Stimulated activated CD4-positive, alpha-beta T cell treated with anti-CD3 and anti-CD28 coated beads, Interleukin-1b, Interleukin-23, amount 100 ng/mL, for 1 hour (primary cell): Measurements from ENCODE around the gene MEI4.
"Not testable (repeated sequence)": the region's sequence is repeated elsewhere in the genome, so short reads cannot be mapped to it uniquely, and the experiment has no call there.

ENCODE experiments used
- DNase-seq, 2 donors: peaks; one replicate each; pipeline ENCODE4 v3.0.0-alpha.2; 2020; ENCODE audit warnings: low read depth in 2 of 2

The MEI4 gene

GRCh38 chr6:77815531-77815930 is 162.7 kb downstream of the MEI4 start:
- DNase-seq: no peak

DNA sequence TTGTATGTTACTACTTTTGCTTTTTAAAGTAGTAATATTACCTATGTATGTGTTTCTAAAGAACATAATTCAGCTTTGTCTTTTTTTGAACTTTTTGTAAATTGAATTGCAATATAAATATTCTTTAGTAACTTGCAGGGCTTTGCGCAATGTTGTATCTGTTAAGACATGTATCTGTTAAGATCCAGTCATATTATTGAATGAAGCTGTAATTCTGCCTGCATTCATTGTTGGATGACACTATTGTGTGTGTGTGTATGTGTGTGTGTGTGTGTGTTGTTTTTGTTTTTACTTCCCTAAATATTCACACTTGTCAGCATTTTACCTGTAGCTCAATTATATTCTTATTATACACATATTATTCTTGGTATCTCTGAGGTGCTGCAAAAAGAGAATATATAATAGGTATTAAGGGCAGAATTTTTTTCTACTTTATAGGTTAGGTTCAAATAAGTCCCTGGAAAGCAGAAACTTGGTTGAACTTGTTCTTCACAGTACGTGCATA is 164.0 kb downstream of the MEI4 start:
- no peak for DNase-seq

GRCh38 chr6:77822265-77822664 is 169.4 kb downstream of the MEI4 start:
- no peak for DNase-seq

- no peak for DNase-seq
Observed at GRCh38 chr6:77825204-77825603, 172.4 kb downstream of the MEI4 start.

- no peak for DNase-seq
Observed at GRCh38 chr6:77829736-77830135, 176.9 kb downstream of the MEI4 start.

GRCh38 chr6:77833749-77834148 is 180.9 kb downstream of the MEI4 start:
- not testable (repeated sequence) for DNase-seq

- no peak for DNase-seq
Observed at GRCh38 chr6:77834591-77834996, 181.8 kb downstream of the MEI4 start.

DNA sequence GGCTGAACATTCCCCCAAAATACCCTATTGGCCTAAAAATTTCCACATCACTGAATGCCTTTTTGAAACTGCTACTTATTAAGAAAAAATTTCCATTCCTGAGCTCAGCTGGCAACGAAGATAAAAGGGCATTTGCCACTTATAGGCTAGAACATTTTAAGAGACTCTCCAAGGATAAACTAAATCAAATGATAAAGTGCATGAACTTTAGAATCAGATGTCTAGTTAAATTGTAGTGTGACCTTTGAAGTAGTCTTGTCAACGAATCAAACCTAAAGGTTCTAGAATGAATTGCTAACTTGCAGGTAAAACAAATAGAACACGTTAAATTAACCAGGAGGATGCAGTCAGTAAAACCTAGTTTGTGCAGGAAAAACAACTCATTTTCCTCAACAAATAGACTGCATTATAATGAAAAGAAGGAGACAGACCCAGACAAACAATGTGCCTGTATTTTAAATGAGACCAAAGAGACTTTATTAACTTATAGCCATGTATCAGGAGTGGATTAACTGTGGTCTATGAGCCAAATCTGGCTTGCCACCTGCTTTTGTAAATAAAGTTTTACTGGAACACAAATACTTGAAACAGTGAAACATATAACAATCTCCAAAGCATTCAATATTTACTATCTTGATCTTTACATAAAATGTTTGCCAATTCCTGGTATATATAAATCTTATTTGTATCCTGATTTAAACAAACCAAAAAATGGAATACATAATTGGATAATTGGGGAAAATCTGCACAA is 184.4 kb downstream of the MEI4 start:
- no peak for DNase-seq

DNA sequence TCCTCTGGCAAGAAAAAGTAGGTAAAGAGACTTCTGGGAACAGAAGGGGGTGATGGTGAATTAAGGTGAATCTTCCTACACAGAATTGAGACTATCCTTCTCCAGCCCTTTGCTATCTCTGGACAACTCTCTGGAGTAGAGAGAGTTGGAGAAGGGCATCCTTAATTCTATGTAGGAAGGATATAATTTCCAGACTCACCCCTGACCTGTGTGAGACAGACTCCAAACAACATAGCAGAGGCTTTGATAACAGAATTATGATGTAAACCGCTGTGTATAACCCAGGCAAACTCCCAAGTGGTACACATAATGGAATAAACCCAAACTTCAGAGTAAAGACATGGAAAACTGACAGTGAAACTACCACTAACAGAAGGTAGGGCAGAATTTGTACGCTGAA is 186.5 kb downstream of the MEI4 start:
- no peak for DNase-seq

DNA sequence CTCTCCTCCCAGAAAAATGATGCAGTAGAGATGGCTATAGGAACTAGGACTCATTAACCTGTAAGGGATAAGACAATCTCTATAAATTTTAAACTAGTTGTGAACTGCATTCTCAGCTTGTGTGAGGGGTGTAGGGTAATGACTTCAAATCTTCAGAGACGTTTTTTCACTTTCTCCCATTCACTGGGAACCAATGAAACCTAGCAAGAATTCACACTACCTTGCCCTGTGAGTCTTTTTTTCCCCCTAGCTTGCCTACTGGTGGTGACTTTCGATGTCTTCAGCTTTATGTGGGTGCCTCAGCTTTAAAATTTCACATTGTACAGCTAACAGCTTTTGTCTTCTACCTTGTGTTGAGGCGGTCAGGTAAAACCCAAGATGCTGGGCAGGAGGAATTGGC is 192.0 kb downstream of the MEI4 start:
- DNase-seq: no peak

DNA sequence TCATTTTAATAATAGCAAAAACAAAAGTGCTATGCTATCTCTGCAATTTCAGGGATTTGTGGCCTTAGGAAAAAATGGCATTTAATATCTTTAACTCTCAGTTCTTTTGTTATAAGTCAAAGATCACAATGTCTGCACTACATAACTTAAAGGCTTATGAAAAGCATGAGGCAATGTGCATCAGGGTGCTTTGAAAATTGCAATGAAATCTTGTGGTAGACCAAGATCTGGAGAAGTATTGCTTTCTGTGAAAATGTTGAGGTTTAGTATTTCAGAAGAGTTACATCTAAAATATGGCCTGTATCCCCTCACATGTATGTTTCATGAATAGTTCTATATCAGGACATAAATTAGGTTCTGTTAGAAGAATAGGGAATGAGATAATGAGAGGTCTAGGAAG is 200.6 kb downstream of the MEI4 start:
- no peak for DNase-seq

- no peak for DNase-seq
Observed at GRCh38 chr6:77856391-77856790, 203.6 kb downstream of the MEI4 start.

DNA sequence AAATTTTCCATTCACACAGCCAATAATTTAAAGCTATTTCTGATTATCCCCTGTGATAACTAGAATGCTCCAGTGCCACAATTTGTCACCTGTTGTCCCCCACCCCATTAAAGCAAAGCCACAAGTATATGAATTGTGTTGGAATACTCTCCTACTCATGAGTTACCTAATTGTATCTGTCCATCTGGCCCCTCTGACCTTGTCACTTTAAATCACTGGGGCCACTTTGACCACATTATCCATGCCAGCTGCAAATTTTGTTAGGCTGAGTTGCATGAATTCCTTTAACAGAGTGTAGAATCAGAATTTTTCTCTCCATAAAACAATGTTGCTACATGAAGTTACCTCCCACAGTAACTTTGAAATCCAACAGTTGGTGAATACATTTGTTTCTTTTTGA is 204.6 kb downstream of the MEI4 start:
- DNase-seq: no peak

DNA sequence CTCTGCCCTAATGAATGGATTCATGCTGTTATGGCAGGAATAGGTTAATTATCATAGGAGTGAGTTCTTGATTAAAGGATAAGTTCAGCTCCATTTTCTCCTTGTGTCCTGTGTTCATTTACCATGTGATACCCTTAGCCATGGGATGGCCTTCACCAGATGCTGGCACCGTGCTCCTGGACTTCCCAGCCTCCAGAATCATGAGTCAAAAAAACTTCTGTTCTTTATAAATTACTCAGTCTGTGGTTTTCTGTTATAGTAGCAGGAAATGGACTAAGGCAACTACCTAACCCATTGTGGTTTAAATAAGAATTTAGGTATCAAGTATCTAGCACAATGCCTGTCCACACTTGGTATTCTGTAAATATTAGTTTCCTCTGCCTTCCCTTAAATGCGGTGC is 223.5 kb downstream of the MEI4 start:
- DNase-seq: no peak

DNA sequence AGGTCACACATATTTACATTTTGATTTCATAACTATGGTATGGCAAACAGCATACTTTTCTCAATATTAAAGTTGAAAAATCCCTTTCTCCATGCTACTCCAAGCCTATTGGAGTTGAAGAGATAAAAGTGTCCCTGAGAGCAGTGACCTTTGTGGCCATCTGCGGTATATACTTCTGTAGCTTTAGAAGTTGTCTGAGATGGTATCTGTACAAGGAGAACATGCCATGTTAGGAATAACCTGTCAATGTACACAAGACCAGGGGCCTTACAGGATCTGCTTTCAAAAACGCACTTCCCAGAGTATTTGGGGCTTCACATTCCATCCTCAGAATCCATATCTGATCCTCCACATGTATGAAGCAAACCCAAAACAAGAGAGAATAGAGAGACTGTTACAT is 226.7 kb downstream of the MEI4 start:
- DNase-seq: no peak

DNA sequence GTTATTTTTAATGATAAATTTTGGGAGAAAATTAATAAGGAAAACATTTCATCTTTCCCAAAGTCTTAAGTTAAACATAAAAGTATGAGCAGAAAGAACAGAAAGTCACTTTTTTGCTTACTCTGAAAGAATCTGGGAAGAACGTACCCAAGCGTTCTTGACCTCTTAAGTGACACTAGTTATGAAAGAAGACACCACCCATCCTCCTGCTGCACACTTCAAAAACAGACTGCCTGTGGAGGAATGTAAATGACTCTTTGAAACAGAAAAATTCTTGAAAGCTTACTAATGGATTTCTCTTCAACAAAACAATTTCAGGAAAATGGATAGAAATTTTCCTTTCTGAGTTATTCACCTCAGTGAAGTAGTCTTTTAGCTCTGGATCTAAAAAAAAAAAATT is 227.7 kb downstream of the MEI4 start:
- DNase-seq: no peak

- DNase-seq: no peak
Observed at GRCh38 chr6:77883851-77884250, 231.0 kb downstream of the MEI4 start.

DNA sequence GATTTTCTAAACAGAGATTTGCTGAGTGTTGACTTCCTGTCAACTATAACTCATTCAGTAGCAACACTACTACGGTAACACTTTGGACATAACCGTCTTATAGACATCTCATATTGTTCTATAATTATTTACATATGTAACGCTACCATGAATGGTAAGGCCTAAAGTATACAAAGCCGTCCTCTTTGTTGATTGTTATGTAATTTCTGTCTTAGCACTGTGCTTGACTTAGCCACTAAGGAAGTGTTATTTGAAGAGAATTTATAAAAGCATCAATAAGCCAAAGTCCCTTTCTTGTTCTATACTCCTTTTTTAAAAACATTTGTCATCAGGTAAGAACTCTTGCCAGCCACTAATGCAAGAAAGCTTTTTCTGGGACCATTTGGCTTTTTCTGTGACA is 240.6 kb downstream of the MEI4 start:
- no peak for DNase-seq

DNA sequence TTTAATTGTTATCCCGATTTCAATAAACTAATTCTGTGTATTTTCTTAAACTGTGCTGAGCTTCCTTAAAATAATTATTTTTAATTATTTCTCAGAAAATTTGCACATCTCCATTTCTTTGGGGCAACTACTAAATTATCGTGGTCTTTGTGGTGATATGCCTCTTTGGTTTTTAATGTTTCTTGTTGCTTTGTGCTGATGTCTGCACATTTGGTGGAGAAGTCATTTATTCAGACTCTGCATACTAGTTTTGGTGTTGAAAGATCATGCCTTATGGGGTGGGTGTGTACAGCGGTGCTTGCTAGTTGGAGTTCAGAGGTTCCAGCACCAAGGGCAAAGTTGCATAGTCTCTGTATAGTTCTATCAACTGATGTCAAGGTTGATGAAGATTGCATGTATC is 253.2 kb downstream of the MEI4 start:
- DNase-seq: no peak

- no peak for DNase-seq
Observed at GRCh38 chr6:77910826-77911225, 258.0 kb downstream of the MEI4 start.

DNA sequence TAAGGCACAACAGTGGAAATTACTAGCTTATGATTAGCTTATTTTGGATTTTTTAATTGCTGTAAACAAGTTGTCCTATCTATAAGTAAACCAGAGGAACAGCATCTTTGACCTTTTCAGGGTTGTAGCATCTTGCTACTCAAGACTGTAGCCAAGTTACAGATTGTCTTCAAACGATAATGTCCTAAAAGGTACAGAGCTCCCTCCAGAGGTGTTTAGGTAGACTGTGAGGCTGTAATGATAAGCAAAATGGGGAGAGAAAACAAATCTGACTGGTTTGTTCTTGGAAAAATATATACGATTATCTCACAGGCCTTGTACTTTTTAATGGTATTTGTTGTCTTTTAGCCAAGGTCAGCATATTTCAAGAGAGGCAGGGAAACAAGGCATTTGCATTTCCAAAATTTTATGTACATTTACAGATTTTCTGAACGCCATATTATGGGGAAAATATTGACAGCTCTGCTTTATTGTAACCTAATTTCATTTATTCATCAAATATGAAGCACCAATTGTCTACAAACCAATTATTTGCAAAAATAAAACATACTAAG is 273.4 kb downstream of the MEI4 start:
- no peak for DNase-seq

DNA sequence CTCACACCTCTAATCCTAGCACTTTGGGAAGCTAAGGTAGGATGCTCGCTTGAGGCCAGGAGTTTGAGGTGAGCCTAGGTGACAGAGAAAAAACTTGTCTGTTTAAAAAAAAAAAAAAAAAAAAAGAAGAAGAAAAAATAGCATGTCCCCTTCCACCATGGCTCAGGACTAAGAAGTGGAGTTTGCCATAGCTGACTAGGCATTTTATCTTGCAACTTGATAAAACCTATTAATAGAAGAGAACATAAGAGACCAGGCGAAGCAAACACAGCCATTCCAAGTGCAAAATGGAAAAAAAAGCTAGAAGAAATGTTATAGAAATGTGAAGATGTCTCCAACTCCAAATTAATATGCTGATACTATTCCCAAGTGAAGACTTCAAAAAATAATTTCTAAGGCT is 277.5 kb downstream of the MEI4 start:
- no peak for DNase-seq

DNA sequence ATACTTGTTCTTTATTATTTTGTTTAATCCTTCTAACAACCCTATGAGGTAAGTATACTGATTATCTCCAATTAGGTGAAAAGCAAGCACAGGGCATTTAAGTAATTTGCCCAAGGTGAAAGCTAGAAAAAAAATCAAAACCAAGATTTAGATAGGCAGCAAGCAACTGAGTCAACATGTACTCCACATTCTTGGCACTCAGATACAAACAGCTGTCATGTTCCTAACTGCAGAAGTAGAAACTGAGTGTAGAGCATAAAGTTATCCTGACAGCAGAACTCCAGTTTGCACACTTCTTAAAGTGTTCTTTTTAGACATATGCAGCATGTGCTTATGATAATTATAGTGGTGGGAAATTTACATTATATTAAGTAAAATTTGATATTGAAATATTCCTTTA is 278.1 kb downstream of the MEI4 start:
- DNase-seq: no peak

- no peak for DNase-seq
Observed at GRCh38 chr6:77962070-77962469, 309.2 kb downstream of the MEI4 start.
